ENCODE measurements around the gene SLC66A2.
"Not testable (repeated sequence)": the region's sequence is repeated elsewhere in the genome, so short reads cannot be mapped to it uniquely, and the experiment has no call there.

SLC66A2 gene

DNA sequence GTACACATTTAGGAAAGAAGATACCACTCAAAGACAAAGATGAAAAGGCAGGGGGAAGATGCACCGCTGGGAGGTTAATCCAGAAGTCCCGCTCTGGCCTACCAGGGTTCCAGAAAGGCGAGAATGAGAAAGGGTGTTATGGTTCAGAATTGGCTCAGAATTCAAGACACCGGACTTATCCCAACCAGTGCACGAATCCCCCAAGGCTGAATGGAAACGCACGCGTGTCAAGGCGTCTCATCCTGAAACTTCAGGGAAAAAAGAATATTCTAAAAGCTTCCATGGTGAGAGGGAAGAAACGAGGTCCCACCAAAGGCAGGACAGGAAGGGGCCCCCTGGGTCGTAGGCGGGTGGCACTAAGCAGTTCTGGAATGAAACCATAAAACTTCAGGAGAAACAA, 71.9 kb downstream of the SLC66A2 start:
- DNase-seq (ENCODE audit: low spot score), result no peak

DNA sequence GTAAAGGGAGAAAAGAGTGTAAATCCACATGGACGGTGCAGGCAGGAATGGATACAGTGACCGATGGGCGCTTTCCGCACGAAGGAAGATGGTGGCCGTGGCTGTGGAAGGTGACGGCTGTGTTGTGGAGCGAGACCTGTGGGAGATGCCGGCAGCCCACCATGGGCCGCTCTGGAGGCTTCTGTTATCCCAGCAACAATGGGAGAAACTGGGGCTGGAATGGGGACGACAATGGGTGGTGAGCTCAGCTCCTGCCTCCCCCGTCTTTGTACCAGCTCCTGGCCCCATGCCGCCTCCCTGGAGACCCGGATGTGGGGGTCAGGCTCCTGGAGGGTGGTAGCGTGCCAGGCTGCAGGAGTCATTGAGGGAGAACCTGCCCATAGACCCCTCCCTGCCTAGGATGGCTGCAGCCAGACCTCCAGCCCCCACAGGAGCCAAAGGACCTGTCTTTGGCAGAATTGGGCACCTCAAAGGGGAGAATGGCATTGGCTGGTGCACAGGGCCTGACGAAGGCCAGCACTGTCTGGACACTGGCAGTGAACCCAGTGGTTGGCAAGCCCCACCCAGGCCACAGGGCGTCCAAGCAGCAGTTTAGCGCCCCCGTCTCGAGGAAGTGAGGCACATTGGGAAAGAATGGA, 72.6 kb downstream of the SLC66A2 start:
- DNase-seq (ENCODE audit: low spot score), result no peak

DNA sequence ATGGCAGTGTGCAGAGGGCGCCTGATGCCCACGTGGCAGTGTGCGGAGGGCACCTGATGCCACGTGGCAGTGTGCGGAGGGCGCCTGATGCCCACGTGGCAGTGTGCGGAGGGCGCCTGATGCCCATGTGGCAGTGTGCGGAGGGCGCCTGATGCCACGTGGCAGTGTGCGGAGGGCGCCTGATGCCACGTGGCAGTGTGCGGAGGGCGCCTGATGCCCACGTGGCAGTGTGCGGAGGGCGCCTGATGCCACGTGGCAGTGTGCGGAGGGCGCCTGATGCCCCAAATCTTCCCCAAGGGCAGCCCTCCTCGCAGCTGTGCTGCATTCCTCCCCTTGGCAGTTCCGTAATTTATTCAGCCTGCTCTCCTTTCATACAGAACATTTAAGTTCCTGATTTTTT, 73.2 kb downstream of the SLC66A2 start:
- DNase-seq (ENCODE audit: low spot score), result not testable (repeated sequence)

DNA sequence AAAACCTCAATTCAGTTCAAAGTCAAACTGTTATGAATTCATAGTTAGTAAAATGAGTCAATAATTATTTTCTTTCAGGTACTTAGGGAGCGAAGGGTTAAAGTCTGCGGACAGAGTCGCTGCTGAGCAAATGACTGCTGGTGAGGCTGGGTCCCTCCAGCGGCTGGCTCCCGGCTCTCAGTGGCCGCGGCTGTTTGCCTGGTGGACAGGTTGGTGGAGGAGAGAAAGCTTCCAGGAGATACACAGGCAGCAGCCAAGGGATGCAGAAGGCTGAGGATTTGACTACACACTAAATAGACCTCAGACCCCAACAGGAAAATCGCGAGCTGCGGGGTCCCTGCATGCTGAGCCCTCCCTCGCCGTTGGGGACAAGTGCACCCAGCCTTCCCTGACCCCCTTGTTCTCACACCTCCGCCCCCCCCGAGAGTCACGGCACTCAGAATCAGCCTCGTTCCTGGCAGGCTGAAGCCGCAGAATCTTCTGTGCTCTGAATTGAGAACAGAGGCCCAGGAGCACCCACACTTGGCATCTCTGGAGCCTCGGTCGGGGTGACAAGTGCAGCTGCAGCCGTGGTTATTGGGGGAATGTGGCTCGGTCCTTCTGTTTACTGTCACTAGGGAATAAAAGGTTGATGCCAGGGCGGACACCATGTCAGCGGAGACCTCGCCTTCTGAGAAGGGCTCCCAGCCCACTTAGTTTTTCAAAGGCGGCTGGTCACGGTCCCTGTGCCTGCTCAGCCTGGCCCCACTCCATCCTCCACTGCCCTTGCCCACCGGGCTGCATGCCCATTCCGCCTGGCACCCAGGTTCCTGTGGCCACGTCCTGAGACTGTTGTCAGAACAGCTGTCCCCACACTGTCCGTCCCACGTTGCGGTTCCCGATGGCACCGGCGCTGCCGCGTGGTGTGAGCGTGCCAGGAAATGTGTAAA, 74.0 kb downstream of the SLC66A2 start:
- DNase-seq (ENCODE audit: low spot score), result no peak

DNA sequence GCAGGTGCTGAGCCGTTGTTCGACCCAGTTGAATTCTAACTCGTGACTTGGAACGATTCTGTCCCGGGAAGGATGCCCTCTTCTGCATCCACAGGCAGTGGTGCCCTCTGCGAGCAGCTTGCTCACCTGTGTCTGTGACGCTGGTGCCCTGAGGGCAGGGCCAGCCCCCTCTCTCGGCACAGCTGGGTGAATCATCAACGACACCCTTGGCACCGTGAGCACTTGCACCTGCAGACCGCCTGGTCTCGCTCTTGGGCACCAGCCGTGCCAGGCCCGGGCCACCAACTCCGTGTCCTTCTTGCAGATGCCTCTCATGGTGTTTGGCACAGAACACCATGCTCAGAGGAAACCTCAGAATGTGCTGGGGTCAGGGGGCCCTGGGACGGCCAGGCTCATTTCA, 75.0 kb downstream of the SLC66A2 start:
- no peak for DNase-seq (ENCODE audit: low spot score)

DNA sequence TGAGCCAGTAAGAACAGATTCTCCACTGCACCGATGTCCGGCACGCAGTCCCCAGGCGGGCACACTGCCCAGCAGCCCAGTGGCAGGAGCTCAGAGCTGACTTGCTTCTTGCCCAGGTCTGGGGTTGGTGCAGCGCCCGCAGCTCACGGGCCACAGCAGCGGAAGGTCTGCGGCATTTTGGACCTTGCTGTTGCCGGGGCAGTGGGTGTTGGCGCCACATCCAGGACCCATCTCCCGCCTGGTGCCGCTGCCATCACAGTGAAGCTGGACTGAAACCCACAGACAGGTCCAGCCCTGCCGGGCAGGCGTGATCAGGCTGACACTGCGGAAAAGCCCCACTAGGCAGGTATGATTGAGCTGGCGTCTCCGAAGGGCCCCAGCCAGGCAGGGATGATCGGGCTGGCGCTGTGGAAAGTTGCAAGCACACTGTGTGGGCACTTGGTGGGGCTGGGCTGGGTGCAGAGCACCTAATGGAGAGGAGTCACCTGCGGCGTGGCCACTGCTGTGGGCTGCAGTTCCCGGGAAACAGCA, 75.5 kb downstream of the SLC66A2 start:
- no peak for DNase-seq (ENCODE audit: low spot score)

DNA sequence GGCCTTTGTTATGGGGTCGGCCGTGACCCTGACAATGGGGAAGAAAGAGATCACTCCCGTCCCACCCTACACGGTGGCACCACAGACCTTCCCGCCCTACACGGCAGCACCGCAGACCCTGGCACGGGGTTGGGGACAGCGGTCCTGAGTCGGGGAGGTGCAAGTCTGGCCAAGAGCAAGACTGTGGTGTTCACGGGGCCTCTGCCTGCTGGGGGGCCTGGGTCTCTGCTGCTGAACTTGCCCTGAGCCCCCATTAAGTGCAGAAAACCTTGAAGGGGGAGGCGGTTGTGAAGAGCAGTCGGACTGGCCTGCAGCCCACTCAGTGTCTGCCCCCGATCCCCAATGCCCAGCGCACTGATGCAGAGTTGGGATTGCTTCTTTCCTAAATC, 75.9 kb downstream of the SLC66A2 start:
- no peak for DNase-seq (ENCODE audit: low spot score)

DNA sequence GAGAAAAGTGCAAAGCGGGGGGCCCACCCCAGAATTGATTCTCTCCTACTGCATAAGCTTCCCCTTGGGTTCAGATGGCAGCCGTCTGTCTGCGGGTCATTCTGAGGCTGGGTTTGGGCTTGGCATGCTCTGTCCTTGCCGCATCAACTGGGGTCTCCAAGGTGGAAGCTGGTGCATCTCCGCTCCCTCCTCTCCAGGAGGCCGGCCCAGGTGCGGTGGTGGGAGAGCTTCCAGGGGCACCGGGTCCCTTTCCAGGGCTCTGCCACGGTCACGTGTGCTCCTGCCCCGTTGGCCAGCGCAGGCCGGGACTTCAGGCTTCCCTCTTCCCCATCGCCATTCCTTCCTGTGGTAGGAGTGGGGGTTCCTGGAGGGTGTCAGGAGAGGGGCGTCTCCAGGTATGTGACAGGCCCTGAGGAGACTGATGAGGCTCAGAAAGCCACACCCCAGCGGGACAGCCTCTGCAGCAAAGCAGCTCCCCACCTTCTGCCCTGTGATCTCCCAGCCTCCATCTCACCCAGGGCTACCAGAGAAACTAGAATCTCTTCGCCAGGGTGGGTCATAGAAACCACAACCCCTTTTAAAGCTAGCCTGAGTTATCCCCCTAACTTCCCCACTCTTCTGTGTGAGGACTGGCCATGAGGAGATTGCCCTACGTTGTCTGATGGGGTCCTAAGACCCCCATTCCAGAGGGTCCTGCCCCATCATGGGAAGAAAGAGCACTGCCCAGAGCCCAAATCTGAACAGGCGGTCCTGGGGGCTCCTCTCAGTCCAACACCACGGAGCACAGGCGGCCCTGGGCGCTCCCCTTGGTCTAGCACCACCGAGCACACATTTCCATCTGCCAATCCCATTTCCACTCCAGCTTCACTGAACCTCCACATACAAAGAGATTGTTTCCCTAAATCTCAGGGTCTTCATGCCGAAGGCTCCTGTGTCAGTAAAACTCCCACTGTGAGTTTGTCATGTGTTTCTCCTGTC, 76.6 kb downstream of the SLC66A2 start:
- DNase-seq (ENCODE audit: low spot score), result no peak

DNA sequence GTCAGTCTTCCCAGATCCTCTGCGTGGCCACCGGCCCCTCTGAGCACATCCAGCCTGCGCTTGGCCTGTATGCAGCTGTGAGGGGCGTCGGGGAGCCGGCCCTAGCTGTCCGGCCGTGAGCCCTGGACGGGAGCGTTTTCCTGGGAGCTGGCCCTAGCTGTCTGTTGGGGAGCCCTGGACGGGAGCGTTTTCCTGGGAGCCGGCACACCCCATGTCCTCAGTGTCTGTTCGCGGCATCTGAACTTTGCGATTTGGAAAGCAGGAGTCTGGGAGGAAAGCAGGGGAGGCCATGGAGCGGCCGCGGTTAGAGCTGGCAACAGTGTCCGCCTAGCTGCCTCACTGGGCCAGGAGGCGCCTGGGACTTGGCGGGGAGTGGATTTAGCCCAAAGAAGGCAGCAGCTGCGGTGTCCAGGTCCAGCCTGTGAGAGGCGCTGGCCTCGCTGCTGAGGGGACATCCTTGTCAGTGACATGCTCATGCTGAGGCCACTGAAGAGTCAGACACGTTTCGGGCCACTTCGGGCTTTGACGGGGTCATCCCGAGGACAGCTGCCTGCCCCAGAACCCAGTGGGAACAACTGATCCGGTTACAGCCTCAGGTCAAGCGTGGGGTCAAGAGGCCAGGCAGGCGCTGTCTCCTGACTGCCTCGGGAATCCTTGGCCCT, 77.9 kb downstream of the SLC66A2 start:
- DNase-seq (ENCODE audit: low spot score), result no peak

DNA sequence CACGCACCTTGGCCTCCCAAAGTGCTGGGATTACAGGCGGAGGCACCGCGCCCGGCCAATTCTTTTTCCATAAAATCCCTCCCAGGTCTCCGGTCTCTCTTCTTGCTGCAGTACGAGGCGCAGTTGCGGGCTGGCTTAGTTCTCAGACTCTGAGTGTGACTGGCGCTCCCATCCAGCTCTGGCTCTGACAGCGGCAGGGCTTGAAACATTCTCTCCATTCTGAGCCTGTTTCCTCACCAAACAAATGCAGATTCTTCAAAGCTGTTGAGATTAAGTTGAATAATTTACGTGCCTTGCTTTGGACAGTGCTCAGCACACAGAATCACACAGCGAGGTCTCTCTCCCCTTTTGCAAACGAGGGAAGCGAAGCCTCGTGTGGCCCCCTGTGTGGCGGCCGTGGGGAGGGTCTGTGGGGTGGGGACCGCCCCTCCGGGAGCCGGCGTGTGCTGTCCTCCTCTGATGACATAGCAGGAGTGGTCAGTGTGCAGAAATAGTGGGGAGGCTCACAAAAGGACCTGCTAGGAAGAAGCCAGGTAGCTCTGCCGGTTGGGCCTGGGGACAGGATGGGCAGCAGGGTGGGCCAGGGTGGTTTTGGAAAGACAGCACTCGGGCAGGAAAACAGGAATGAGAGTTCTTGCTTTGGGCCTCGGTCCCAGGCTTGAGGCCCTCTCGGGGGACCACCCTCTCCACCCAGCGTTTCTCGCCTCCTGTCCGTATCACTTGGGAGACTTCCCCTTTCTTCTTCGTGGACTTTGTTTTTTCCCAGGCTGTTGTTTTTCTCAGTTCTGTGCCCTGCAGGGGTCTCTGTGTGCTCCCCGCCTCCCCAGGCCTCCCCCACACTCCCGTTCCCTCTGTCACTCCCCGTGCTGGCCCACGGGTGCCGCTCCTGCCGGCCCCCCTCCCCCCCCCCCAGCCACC, 78.7 kb downstream of the SLC66A2 start:
- no peak for DNase-seq (ENCODE audit: low spot score)

DNA sequence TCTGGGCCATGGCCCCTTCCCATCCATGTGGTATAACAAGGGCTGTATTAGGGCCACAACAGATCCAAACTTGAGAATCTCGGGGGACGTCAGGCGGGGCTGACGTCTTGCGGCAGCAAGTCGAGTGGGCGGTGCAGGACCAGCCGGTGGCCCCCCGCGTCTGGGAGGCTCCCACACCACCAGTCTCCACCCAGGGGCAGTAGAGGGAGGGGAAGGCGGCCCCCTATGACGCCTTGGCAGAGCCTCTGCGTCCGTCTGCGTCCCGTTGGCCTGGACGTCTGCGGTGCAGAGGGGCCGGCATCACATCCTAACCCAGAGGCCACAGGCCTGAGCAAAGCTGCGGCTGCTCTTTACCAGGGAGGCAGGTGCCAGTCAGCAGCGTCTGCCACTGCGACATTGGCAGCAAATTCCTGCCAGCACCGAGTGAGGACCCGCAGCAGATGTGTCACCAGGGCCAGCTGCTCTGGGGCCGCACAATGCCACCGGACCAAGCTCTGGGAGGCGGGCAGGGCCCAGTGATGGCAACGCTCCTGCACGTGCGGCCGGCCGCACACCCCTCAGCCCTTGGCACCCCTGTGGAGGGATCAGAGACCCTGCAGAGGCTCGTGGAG, 79.9 kb downstream of the SLC66A2 start:
- no peak for DNase-seq (ENCODE audit: low spot score)

DNA sequence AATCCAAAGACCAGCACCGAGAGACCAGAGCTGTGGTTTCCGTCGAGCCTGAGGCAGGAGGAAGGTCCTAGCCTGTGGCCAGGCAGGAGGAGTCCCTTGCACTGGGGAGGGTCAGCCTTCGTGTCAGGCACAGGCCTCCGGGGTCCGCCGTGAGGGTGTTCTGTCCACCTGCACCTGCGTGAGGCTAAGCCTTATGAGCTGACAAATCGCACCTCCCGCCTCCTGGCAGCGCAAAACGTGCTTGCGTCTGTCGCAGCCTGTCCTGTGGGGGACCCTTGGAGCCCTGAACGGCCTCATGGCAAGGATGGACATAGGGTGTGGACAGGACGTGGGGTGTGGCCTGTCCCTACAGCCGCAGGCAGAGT, 80.4 kb downstream of the SLC66A2 start:
- DNase-seq (ENCODE audit: low spot score), result no peak

DNA sequence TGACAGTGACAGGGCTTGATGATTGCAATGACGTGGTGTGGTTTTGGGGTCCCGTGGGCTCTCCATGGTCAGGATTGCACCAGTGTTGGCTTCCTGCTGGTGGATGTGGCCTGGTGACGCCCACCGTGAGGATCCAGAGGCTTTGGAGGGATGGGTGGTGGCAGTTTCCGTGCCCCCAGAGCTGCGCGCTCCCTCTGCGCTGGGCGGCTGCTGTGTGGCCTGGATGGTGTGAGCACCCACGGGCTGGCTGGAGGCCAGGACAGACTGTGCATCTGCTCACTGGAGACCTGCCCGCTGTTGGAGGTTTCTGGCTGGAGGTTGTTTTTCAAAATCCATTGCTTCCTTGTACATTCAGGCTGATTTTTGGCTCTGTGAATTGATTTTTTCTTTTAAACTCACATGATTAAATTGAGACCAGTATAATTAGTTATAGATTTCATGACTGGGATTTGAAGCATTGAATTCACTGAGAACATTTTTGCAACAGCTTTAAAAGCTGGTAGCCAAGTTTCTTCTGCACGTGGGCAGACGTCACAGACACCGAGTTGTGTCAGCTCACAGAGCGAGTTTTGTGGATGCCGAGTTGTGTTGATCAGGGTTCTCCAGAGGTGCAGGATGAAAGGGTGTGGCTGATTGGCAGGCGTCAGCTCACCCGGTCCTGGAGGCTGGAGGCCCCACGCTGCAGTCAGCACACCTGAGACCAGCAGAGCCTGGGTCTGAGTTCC, 81.0 kb downstream of the SLC66A2 start:
- no peak for DNase-seq (ENCODE audit: low spot score)

DNA sequence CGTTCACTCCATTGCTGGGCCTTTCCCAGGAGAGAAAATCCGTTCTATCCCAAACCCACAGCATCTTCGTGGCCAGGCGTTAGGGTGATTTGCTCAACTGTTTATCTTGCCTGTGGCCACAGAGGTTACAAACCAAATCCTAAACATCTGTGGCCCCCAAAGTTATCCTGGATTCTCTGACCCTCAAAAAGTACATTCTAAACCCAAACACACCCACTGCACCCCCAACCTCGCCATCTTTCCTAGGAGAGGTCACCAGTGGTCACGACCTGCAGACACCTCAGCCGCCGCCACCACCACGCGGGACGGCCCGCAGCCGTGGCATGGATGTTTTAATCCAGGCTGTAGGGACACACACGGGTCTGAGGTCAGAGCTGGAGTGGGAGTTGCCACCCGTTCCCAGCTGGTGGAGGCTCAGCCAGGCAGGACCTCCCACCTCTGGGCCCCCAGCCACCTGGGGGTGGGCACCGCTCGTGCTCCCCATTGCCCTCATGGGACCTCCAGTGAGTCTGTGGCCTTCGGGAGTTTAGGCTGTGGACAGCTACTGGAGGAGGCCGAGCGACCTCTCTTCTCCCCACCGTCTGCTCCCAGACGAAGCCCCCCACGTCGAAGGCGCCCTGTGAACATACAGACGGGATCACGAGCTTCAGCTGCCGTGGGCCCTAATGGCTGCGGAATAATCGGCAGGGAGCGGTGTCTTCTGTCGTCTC, 81.7 kb downstream of the SLC66A2 start:
- DNase-seq (ENCODE audit: low spot score), result no peak

DNA sequence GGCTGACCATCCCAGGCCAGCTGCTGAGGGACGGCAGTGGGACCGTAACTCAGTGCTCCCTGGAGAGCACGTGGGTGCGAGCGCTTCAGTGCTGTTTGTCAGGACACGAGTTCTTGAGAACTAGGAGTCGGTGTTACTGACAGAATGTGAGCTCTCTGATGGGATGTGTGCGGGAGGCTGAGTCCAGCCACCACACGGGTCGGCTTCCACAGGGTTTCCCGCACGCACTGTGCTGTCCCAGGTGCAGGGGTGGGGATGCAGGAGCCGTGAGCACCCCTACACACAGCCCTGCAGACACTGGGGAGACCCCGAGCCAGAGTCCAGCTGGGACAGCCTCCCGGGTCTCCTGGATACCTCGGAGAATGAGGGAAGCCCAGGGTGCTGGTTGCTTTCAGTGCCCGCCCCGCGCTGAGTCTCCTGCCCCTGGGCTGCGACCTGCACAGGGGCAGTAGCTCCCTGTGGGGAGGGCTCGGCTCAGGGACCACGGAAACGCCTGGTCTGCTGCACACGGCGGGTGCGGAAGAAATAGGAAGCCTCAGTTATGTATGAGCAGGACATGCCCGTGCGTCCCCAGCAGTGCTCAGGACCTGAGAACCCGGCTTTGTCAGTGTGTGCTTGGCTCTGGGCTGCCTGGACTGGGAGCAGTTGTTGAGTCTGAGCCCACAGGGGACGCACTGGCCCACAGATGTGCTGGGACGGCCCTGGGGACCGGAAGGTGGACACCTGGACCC, 82.5 kb downstream of the SLC66A2 start:
- no peak for DNase-seq (ENCODE audit: low spot score)

DNA sequence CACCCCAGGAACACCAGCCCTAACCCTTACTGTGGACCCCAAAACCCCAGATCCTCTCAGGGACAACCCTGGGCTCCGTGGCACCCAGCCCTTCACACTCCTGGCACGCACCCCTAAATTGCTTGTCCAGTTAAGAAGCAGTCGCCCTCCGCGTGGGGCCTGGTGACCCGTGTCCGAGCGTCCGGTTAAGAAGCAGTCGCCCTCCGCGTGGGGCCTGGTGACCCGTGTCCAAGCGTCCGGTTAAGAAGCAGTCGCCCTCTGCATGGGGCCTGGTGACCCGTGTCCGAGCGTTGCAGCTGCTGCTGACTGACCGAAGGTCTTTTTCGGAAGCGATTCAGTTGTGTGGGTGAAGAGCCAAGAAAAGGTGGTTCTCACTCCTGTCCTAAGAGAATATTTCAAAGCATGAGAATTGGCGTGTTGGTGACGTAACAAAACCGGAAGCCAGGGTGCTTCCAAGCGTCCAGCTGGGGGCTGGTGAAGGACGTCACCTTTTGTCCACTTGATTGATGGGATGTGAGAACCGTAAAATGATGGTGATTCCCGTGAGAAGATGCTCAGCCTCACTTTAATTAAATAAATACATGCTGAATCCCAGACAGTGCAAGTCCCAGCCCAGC, 83.2 kb downstream of the SLC66A2 start:
- DNase-seq (ENCODE audit: low spot score), result no peak

DNA sequence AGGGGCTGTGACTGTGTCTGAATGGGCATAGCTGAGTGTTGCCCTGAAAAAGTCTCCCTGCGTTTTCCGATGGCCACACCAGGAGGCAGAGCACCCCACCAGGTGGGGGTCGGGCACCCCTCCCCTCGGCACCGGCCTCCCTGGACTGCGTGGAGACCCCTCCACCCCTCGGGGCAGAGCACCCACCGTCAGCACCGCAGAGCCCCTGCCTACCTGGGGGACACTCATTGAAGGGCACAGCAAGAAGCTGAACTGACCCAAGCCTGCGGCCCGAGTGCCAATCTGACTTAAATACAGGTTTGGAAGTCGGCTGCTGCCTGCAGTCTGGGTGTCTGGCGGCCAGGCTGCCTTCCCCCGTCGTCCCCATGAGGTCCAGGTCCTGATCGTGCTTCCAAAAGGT, 83.8 kb downstream of the SLC66A2 start:
- DNase-seq (ENCODE audit: low spot score), result no peak

Data from activated CD4-positive, alpha-beta T cell treated with anti-CD3 and anti-CD28 coated beads, Interleukin-2, Interleukin-4, amounts not matched to agents 100 ng/mL and 50 ng/mL, durations not matched to agents 16 hours and 8 hours (primary cell).